ENCODE measurements around the gene FAM184A. TPM values are rescaled to one million over a fixed set of nuclear protein-coding genes. Genes with fewer than 3 reads are reported as not detected.

Gene FAM184A, protein sequence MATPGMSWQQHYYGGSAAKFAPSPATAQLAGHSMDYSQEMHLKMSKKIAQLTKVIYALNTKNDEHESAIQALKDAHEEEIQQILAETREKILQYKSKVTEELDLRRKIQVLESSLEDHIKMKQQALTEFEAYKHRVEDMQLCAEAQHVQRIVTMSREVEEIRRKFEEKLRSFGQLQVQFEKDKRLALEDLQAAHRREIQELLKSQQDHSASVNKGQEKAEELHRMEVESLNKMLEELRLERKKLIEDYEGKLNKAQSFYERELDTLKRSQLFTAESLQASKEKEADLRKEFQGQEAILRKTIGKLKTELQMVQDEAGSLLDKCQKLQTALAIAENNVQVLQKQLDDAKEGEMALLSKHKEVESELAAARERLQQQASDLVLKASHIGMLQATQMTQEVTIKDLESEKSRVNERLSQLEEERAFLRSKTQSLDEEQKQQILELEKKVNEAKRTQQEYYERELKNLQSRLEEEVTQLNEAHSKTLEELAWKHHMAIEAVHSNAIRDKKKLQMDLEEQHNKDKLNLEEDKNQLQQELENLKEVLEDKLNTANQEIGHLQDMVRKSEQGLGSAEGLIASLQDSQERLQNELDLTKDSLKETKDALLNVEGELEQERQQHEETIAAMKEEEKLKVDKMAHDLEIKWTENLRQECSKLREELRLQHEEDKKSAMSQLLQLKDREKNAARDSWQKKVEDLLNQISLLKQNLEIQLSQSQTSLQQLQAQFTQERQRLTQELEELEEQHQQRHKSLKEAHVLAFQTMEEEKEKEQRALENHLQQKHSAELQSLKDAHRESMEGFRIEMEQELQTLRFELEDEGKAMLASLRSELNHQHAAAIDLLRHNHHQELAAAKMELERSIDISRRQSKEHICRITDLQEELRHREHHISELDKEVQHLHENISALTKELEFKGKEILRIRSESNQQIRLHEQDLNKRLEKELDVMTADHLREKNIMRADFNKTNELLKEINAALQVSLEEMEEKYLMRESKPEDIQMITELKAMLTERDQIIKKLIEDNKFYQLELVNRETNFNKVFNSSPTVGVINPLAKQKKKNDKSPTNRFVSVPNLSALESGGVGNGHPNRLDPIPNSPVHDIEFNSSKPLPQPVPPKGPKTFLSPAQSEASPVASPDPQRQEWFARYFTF
- total RNA-seq (2021) (13.3 to 19.2 TPM (median 16.2 TPM) in 3 replicates), Bru-seq, nascent RNA (percentile 63 among the genes with signal in this experiment)
- long read RNA-seq, experiment 1, full-length matches to known transcripts = 25 of 58 reads
- long read RNA-seq, experiment 1, partial matches to known transcripts = 15 of 58 reads
- long read RNA-seq, experiment 1, other reads (novel, unspliced or antisense) = 18 of 58 reads
- long read RNA-seq, experiment 2, full-length matches to known transcripts = 4 of 22 reads
- long read RNA-seq, experiment 2, partial matches to known transcripts = 10 of 22 reads
- long read RNA-seq, experiment 2, other reads (novel, unspliced or antisense) = 8 of 22 reads
- long read RNA-seq, experiment 3, partial matches to known transcripts = 3 of 3 reads
- long read RNA-seq, experiment 3, other reads (novel, unspliced or antisense) = 0 of 3 reads

DNA sequence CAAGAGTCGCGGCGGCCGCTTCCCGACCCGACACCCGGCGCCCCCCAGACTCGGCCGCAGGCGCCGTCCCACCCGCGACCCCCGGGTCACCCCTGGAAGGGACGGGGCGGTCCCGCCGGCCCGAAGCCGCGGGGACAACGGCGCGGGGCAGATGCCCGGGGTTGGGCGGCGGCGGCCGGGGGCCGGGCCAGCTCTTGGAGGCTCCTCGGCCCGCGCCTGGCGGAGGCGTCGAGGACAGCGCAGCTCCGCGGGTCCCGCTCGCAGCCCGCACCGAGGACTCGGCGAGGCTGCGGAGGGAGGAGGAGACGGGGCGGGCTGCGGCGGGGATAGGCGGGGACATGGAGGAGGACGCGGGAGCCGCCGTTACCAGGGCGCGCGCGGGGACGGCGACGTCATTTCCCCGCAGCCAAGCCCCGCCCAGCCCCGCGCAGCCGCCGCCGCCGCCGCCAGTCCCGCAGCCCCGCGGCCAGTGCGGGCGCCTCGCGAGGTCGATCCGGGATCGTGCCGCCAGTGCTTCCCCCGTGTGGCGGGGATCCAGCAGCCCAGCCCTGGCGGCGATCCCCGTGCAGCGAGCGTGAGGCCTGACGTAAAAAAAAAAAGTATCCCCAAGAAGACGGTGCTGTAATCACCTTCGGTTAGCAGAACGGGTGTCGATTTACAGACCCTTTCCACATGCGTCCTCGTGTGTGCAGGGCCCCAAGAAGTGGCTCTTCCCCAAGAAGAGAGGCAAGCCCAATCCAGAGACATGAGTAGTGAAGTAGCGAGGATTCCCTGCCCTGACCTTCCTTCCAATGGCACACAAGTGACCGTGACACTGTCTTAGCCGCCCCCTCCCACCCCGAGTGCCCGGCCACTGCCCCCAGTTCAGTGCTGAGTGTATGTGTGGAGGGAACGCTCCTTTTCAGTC, at the start of gene FAM184A:
Gene FAM184A (minus strand): TSS at position 289 of the 907 bp plus-strand sequence. CDS start 365 bp downstream, outside the sequence.
- ChIA-PET CTCF (interaction anchor here (0.9 to 2.5 kb wide), 14 partner anchors 12 to 107 kb away, joined by 3 to 22 read pairs (median 5); no protein-coding TSS in a partner anchor), POLR2A (interaction anchor here (0.5 to 1.4 kb wide), 5 partner anchors 18 to 55 kb away, joined by 3 to 4 read pairs (median 4); no protein-coding TSS in a partner anchor)
- DNase-seq (ENCODE audit: low spot score) (peak; percentile 73), ATAC-seq (peak; percentile 80)
- Mint-ChIP-seq H3K9me3 (peaks cover 31% of the 10 kb centered on the region), H3K4me1 (peaks cover 29% of the 10 kb centered on the region), H3K4me3 (peak within 1 kb of the TSS; percentile 91), H3K36me3 (peaks cover 20% of the 10 kb centered on the region), H3K27ac (peak within 1 kb of the TSS; percentile 77), H3K27me3 (ENCODE audit: low read depth) (peaks cover 48% of the 10 kb centered on the region)
- TF ChIP-seq, protein P1, sequence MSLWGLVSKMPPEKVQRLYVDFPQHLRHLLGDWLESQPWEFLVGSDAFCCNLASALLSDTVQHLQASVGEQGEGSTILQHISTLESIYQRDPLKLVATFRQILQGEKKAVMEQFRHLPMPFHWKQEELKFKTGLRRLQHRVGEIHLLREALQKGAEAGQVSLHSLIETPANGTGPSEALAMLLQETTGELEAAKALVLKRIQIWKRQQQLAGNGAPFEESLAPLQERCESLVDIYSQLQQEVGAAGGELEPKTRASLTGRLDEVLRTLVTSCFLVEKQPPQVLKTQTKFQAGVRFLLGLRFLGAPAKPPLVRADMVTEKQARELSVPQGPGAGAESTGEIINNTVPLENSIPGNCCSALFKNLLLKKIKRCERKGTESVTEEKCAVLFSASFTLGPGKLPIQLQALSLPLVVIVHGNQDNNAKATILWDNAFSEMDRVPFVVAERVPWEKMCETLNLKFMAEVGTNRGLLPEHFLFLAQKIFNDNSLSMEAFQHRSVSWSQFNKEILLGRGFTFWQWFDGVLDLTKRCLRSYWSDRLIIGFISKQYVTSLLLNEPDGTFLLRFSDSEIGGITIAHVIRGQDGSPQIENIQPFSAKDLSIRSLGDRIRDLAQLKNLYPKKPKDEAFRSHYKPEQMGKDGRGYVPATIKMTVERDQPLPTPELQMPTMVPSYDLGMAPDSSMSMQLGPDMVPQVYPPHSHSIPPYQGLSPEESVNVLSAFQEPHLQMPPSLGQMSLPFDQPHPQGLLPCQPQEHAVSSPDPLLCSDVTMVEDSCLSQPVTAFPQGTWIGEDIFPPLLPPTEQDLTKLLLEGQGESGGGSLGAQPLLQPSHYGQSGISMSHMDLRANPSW (CRISPR knock-in tag; conservative IDR thresholded peaks at IDR 0.05; ENCODE audit: low read depth) = no peak
- TF ChIP-seq, protein P2, sequence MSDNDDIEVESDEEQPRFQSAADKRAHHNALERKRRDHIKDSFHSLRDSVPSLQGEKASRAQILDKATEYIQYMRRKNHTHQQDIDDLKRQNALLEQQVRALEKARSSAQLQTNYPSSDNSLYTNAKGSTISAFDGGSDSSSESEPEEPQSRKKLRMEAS (CRISPR knock-in tag; IDR thresholded peaks at IDR 0.05) = 0 out of 2 replicates have a peak, but pooled peaks have one; percentile 66
- TF ChIP-seq, protein P3, sequence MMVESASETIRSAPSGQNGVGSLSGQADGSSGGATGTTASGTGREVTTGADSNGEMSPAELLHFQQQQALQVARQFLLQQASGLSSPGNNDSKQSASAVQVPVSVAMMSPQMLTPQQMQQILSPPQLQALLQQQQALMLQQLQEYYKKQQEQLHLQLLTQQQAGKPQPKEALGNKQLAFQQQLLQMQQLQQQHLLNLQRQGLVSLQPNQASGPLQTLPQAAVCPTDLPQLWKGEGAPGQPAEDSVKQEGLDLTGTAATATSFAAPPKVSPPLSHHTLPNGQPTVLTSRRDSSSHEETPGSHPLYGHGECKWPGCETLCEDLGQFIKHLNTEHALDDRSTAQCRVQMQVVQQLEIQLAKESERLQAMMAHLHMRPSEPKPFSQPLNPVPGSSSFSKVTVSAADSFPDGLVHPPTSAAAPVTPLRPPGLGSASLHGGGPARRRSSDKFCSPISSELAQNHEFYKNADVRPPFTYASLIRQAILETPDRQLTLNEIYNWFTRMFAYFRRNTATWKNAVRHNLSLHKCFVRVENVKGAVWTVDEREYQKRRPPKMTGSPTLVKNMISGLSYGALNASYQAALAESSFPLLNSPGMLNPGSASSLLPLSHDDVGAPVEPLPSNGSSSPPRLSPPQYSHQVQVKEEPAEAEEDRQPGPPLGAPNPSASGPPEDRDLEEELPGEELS (CRISPR knock-in tag; IDR thresholded peaks at IDR 0.05) = 0 out of 2 replicates have a peak, but pooled peaks have one; percentile 63
- TF ChIP-seq TEAD1 (CRISPR knock-in tag; IDR thresholded peaks at IDR 0.05) (peak; percentile 78), ETV6 (CRISPR knock-in tag; IDR thresholded peaks at IDR 0.05) (peak; percentile 56), ESRRA (CRISPR knock-in tag; IDR thresholded peaks at IDR 0.05; ENCODE audit: borderline replicate concordance) (0 out of 2 replicates have a peak, but pooled peaks have one; percentile 52), ZNF219 (CRISPR knock-in tag; IDR thresholded peaks at IDR 0.05; ENCODE audit: borderline replicate concordance) (0 out of 2 replicates have a peak, but pooled peaks have one; percentile 28), NR3C1 (CRISPR knock-in tag; conservative IDR thresholded peaks at IDR 0.05; ENCODE audit: low read depth) (no peak), SP1 (CRISPR knock-in tag; conservative IDR thresholded peaks at IDR 0.05) (0 out of 2 replicates have a peak, but pooled peaks have one; percentile 56), SMAD3 (CRISPR knock-in tag; IDR thresholded peaks at IDR 0.05; ENCODE audit: borderline replicate concordance) (peak; percentile 74; the same call in 1 of the 2 replicates), ATF1 (CRISPR knock-in tag; IDR thresholded peaks at IDR 0.05) (no peak; the same call in 1 of the 2 replicates), KAT7 (CRISPR knock-in tag; IDR thresholded peaks at IDR 0.05; ENCODE audit: borderline replicate concordance) (peak; percentile 48; the same call in 1 of the 2 replicates)
- TF ChIP-seq, protein P4, sequence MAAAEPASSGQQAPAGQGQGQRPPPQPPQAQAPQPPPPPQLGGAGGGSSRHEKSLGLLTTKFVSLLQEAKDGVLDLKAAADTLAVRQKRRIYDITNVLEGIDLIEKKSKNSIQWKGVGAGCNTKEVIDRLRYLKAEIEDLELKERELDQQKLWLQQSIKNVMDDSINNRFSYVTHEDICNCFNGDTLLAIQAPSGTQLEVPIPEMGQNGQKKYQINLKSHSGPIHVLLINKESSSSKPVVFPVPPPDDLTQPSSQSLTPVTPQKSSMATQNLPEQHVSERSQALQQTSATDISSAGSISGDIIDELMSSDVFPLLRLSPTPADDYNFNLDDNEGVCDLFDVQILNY (CRISPR knock-in tag; IDR thresholded peaks at IDR 0.05) = peak; percentile 32; the same call in 1 of the 2 replicates
- TF ChIP-seq, protein P5, sequence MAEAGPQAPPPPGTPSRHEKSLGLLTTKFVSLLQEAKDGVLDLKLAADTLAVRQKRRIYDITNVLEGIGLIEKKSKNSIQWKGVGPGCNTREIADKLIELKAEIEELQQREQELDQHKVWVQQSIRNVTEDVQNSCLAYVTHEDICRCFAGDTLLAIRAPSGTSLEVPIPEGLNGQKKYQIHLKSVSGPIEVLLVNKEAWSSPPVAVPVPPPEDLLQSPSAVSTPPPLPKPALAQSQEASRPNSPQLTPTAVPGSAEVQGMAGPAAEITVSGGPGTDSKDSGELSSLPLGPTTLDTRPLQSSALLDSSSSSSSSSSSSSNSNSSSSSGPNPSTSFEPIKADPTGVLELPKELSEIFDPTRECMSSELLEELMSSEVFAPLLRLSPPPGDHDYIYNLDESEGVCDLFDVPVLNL (CRISPR knock-in tag; IDR thresholded peaks at IDR 0.05; ENCODE audit: borderline replicate concordance, low read depth) = no peak
- TF ChIP-seq, protein P6, sequence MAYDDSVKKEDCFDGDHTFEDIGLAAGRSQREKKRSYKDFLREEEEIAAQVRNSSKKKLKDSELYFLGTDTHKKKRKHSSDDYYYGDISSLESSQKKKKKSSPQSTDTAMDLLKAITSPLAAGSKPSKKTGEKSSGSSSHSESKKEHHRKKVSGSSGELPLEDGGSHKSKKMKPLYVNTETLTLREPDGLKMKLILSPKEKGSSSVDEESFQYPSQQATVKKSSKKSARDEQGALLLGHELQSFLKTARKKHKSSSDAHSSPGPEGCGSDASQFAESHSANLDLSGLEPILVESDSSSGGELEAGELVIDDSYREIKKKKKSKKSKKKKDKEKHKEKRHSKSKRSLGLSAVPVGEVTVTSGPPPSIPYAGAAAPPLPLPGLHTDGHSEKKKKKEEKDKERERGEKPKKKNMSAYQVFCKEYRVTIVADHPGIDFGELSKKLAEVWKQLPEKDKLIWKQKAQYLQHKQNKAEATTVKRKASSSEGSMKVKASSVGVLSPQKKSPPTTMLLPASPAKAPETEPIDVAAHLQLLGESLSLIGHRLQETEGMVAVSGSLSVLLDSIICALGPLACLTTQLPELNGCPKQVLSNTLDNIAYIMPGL (CRISPR knock-in tag; IDR thresholded peaks at IDR 0.05) = peak; percentile 27
- TF ChIP-seq, protein P7, sequence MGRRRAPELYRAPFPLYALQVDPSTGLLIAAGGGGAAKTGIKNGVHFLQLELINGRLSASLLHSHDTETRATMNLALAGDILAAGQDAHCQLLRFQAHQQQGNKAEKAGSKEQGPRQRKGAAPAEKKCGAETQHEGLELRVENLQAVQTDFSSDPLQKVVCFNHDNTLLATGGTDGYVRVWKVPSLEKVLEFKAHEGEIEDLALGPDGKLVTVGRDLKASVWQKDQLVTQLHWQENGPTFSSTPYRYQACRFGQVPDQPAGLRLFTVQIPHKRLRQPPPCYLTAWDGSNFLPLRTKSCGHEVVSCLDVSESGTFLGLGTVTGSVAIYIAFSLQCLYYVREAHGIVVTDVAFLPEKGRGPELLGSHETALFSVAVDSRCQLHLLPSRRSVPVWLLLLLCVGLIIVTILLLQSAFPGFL (CRISPR knock-in tag; IDR thresholded peaks at IDR 0.05; ENCODE audit: borderline replicate concordance) = 0 out of 2 replicates have a peak, but pooled peaks have one; percentile 35

All from WTC11 (cell line).